ENCODE data around the gene KLK5. TPM values are rescaled to one million over a fixed set of nuclear protein-coding genes. Genes with fewer than 3 reads are reported as not detected.
"Not testable (repeated sequence)": the region's sequence is repeated elsewhere in the genome, so short reads cannot be mapped to it uniquely, and the experiment has no call there.

KLK5 gene
- total RNA-seq, 1 donor from 2014 or later, result not detected

DNA sequence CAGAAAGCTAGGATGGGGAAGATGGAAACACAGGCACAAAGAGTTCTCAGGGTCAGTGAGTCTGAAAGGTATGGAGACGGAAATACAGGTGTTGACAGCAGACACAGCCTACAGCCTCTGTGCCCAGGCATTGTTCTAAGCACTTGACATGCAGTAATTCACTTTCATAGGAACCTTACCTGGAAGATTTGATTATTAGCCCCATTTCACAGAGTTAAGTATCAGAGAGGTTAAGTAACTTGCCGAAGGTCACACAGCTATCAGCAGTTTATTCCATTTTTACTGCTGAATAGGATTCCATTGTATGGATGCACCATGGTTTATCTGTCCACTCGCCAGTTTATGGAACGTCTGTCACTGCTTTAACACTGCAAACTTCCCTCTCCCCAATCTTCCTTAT is 54.8 kb downstream of the KLK5 start:
- Mint-ChIP-seq H3K4me1 (ENCODE audit: unreplicated experiment) (no peaks in the 10 kb centered on the region), H3K27me3 (ENCODE audit: unreplicated experiment) (peaks cover 2% of the 10 kb centered on the region), H3K4me3 (ENCODE audit: unreplicated experiment) (no peak overlapping the region), H3K36me3 (ENCODE audit: low read depth, unreplicated experiment) (peaks cover 5% of the 10 kb centered on the region), H3K9me3 (ENCODE audit: unreplicated experiment) (peaks cover 7% of the 10 kb centered on the region), H3K27ac (ENCODE audit: unreplicated experiment) (no peak overlapping the region)
- TF ChIP-seq, protein P1, sequence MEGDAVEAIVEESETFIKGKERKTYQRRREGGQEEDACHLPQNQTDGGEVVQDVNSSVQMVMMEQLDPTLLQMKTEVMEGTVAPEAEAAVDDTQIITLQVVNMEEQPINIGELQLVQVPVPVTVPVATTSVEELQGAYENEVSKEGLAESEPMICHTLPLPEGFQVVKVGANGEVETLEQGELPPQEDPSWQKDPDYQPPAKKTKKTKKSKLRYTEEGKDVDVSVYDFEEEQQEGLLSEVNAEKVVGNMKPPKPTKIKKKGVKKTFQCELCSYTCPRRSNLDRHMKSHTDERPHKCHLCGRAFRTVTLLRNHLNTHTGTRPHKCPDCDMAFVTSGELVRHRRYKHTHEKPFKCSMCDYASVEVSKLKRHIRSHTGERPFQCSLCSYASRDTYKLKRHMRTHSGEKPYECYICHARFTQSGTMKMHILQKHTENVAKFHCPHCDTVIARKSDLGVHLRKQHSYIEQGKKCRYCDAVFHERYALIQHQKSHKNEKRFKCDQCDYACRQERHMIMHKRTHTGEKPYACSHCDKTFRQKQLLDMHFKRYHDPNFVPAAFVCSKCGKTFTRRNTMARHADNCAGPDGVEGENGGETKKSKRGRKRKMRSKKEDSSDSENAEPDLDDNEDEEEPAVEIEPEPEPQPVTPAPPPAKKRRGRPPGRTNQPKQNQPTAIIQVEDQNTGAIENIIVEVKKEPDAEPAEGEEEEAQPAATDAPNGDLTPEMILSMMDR (IDR thresholded peaks at IDR 0.05; ENCODE audit: unreplicated experiment), result no peak
- no peak for DNase-seq (ENCODE audit: low spot score)

DNA sequence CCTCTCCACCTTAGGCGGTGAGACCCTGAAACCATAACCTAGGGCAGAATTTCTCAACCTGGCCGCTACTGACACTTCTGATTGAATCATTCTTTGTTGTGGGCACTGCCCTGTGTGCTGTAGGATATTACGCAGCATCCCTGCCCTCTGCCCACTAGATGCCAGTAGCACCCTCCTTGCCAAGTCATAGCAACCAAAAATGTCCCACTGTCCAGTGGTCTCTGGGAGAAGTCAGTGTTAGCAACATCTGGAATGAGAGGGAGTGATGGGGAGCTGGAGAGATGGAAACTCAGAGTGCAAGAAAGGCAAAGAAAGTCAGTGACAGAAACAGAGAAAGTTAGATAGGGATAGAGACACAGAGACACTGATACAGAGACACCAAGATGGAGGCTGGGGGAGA is 55.2 kb downstream of the KLK5 start:
- peaks cover 5% of the 10 kb centered on the region for H3K36me3 Mint-ChIP-seq (ENCODE audit: low read depth, unreplicated experiment)
- H3K4me3 Mint-ChIP-seq (ENCODE audit: unreplicated experiment), result no peak overlapping the region
- no peak overlapping the region for H3K27ac Mint-ChIP-seq (ENCODE audit: unreplicated experiment)
- H3K9me3 Mint-ChIP-seq (ENCODE audit: unreplicated experiment), result peaks cover 7% of the 10 kb centered on the region
- DNase-seq (ENCODE audit: low spot score), result no peak
- TF ChIP-seq, protein P1 (IDR thresholded peaks at IDR 0.05; ENCODE audit: unreplicated experiment), result no peak
- H3K27me3 Mint-ChIP-seq (ENCODE audit: unreplicated experiment), result peaks cover 2% of the 10 kb centered on the region
- no peaks in the 10 kb centered on the region for H3K4me1 Mint-ChIP-seq (ENCODE audit: unreplicated experiment)

DNA sequence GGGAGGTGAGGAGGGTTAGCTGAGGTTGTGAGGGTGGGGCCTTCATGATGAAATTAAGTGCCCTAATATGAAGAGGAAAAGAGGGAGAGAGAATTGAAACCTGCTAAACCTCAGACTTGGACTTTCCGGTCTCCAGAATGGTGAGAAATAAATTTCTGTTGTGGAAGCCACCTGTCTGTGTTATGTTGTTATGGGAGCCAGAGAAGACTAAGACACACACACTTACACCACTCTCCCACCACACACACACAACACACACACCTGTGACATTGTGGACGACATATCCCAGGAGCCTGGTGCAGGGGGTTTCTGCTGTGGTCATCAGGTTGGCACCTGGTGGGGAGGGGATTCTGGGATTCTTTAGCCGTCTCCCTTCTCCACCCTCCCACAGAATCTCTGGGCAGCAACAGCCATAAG is 55.6 kb downstream of the KLK5 start:
- peaks cover 5% of the 10 kb centered on the region for H3K36me3 Mint-ChIP-seq (ENCODE audit: low read depth, unreplicated experiment)
- H3K4me3 Mint-ChIP-seq (ENCODE audit: unreplicated experiment), result no peak overlapping the region
- H3K27me3 Mint-ChIP-seq (ENCODE audit: unreplicated experiment), result peaks cover 2% of the 10 kb centered on the region
- TF ChIP-seq, protein P1 (IDR thresholded peaks at IDR 0.05; ENCODE audit: unreplicated experiment), result no peak
- no peak for DNase-seq (ENCODE audit: low spot score)
- no peaks in the 10 kb centered on the region for H3K4me1 Mint-ChIP-seq (ENCODE audit: unreplicated experiment)
- H3K9me3 Mint-ChIP-seq (ENCODE audit: unreplicated experiment), result peaks cover 7% of the 10 kb centered on the region
- no peak overlapping the region for H3K27ac Mint-ChIP-seq (ENCODE audit: unreplicated experiment)

DNA sequence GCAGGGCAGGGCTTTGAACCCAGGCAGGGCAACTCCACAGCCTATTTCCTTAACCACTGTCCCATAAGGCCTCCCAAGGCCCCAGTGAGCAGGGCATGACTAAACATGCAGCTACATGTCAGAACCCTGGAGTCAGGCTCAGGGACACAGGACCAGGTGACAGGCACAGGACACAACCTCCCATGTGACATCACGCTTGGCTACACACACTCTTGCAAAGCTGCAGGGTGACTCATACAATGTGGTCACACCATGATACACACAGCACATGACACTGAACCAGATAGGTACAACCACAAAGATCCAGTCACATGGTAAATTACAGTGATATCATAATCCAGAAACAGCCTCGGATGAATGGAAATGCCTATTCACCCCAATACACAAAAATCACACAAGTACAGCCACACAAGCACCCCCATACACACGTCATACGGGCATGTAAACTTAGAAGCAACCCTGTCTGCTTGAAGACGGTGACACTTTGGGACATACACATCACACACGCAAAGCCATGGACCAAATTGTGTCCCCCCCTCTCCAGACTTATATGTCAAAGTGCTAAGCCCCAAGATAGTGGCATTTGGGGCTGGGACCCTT is 56.1 kb downstream of the KLK5 start:
- H3K4me1 Mint-ChIP-seq (ENCODE audit: unreplicated experiment), result no peaks in the 10 kb centered on the region
- no peak overlapping the region for H3K27ac Mint-ChIP-seq (ENCODE audit: unreplicated experiment)
- H3K27me3 Mint-ChIP-seq (ENCODE audit: unreplicated experiment), result peaks cover 2% of the 10 kb centered on the region
- peaks cover 5% of the 10 kb centered on the region for H3K36me3 Mint-ChIP-seq (ENCODE audit: low read depth, unreplicated experiment)
- TF ChIP-seq, protein P1 (IDR thresholded peaks at IDR 0.05; ENCODE audit: unreplicated experiment), result no peak
- H3K9me3 Mint-ChIP-seq (ENCODE audit: unreplicated experiment), result peaks cover 7% of the 10 kb centered on the region
- H3K4me3 Mint-ChIP-seq (ENCODE audit: unreplicated experiment), result no peak overlapping the region
- DNase-seq (ENCODE audit: low spot score), result no peak

DNA sequence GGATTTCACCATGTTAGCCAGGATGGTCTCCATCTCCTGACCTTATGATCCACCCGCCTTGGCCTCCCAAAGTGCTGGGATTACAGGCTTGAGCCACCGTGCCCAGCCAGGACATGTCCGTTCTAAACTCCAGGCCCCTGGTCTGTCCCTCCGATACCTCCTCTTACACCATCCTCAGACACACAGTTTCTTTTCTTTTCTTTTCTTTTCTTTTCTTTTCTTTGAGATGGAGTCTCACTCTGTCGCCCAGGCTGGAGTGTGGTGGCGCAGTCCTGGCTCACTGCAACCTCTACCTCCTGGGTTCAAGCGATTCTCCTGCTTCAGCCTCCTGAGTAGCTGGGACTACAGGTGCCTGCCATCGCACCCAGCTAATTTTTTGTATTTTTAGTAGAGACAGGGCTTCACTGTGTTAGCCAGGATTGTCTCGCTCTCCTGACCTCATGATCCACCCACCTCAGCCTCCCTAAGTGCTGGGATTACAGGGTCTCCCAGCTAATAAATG is 56.7 kb downstream of the KLK5 start:
- not testable (repeated sequence) for H3K9me3 Mint-ChIP-seq (ENCODE audit: unreplicated experiment); H3K27me3 Mint-ChIP-seq (ENCODE audit: unreplicated experiment); H3K36me3 Mint-ChIP-seq (ENCODE audit: low read depth, unreplicated experiment); H3K4me3 Mint-ChIP-seq (ENCODE audit: unreplicated experiment); H3K27ac Mint-ChIP-seq (ENCODE audit: unreplicated experiment); DNase-seq (ENCODE audit: low spot score); H3K4me1 Mint-ChIP-seq (ENCODE audit: unreplicated experiment)
